ENCODE measurements around the gene KATNAL1. TPM values are rescaled to one million over a fixed set of nuclear protein-coding genes. Genes with fewer than 3 reads are reported as not detected.

The KATNAL1 gene
- total RNA-seq, 1 experiment from 2014 or later, result 11.2 TPM

DNA sequence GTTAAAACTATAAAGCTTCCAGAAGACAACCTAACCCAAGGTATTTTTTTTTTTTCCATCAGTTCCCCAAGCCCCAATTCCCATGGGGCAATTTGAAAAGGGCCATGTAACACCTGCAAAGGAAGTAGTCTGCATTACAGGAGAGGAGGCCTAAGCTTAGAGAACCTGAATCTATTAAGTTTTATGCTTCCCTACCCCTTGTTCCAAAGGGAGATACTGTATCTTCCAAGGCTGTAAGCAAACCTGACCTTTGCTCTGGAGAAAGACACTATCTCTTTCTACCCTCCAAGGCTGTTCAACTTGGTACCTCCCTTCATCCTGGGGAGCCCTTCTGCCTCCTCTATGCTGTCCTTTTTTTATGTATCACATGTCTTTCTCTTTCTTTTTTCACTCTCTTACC lies 15.0 kb downstream of the KATNAL1 start:
- H4K91ac ChIP-seq (ENCODE audit: insufficient read length, low read depth, low read length), result no peak overlapping the region
- Mint-ChIP-seq H3K4me3 (no peak overlapping the region), H3K27me3 (ENCODE audit: low read depth) (no peaks in the 10 kb centered on the region; the same call in 1 of the 2 replicates), H3K36me3 (ENCODE audit: insufficient read depth in 1 of 3, low read depth in 3 of 3) (peaks cover 1 to 5% (median 1%) of the 10 kb centered on the region in 3 experiments), H3K9me3 (peaks cover 1% of the 10 kb centered on the region in 2 experiments; a peak in 4 of 5 replicates), H3K4me1 (peaks cover 28 to 32% of the 10 kb centered on the region in 2 experiments), H3K27ac (no peak overlapping the region)
- H3K14ac ChIP-seq (ENCODE audit: insufficient read depth, low read length), result no peak overlapping the region
- H4K5ac ChIP-seq (ENCODE audit: insufficient read length, low read depth, low read length), result no peak overlapping the region
- H4K20me1 ChIP-seq (ENCODE audit: control insufficient read depth, insufficient read depth, insufficient read length), result no peaks in the 10 kb centered on the region
- no peak overlapping the region for H3K23ac ChIP-seq (ENCODE audit: insufficient read length, low read depth, low read length)
- H2AFZ ChIP-seq (ENCODE audit: low read length), result no peak overlapping the region
- no peak overlapping the region for H3K4me2 ChIP-seq (ENCODE audit: insufficient read depth, insufficient read length, low read length)
- no peak for DNase-seq
- H3T11ph ChIP-seq (ENCODE audit: low read length), result no peak overlapping the region
- H2BK12ac ChIP-seq (ENCODE audit: insufficient read length, low read depth, low read length), result no peak overlapping the region
- H3K27ac ChIP-seq (ENCODE audit: insufficient read length, low read depth, low read length), result no peak overlapping the region
- H2BK20ac ChIP-seq (ENCODE audit: low read depth, low read length, poor library complexity, severe bottlenecking), result no peak overlapping the region
- H3K23me2 ChIP-seq (ENCODE audit: insufficient read length, low read depth, low read length, poor library complexity, severe bottlenecking), result no peaks in the 10 kb centered on the region
- H4K8ac ChIP-seq (replicated peaks; ENCODE audit: insufficient read length, low read depth, low read length), result no peak overlapping the region
- H3K9ac ChIP-seq (ENCODE audit: extremely low read depth, insufficient read length, low read length), result no peak overlapping the region
- no peaks in the 10 kb centered on the region for H3K79me1 ChIP-seq (ENCODE audit: insufficient read depth, low read depth, low read length, poor library complexity, severe bottlenecking)
- no peak overlapping the region for H3K4ac ChIP-seq (ENCODE audit: low read depth, low read length)
- H2BK15ac ChIP-seq (ENCODE audit: low read depth, low read length), result no peak overlapping the region
- H3K18ac ChIP-seq (ENCODE audit: insufficient read length, low read depth, low read length), result no peak overlapping the region
- H3K4me1 ChIP-seq (ENCODE audit: insufficient read depth, low read length), result no peaks in the 10 kb centered on the region
- no peak overlapping the region for H2AK5ac ChIP-seq (ENCODE audit: insufficient read length, low read length)
- H2BK120ac ChIP-seq (ENCODE audit: low read depth, low read length, poor library complexity, severe bottlenecking), result no peak overlapping the region
- no peaks in the 10 kb centered on the region for H3K27me3 ChIP-seq (ENCODE audit: insufficient read depth, low read length)
- peaks cover 3% of the 10 kb centered on the region; the same call in 1 of the 2 replicates for H3K79me2 ChIP-seq (ENCODE audit: insufficient read depth, low read length)
- no peak overlapping the region for H3K56ac ChIP-seq (ENCODE audit: insufficient read length, low read depth, low read length)
- TF ChIP-seq, protein P1, sequence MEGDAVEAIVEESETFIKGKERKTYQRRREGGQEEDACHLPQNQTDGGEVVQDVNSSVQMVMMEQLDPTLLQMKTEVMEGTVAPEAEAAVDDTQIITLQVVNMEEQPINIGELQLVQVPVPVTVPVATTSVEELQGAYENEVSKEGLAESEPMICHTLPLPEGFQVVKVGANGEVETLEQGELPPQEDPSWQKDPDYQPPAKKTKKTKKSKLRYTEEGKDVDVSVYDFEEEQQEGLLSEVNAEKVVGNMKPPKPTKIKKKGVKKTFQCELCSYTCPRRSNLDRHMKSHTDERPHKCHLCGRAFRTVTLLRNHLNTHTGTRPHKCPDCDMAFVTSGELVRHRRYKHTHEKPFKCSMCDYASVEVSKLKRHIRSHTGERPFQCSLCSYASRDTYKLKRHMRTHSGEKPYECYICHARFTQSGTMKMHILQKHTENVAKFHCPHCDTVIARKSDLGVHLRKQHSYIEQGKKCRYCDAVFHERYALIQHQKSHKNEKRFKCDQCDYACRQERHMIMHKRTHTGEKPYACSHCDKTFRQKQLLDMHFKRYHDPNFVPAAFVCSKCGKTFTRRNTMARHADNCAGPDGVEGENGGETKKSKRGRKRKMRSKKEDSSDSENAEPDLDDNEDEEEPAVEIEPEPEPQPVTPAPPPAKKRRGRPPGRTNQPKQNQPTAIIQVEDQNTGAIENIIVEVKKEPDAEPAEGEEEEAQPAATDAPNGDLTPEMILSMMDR (conservative IDR thresholded peaks at IDR 0.05), result no peak
- no peak overlapping the region for H2BK5ac ChIP-seq (ENCODE audit: insufficient read length, low read length)
- no peaks in the 10 kb centered on the region for H3K9me3 ChIP-seq (ENCODE audit: control insufficient read depth, low read depth, low read length)
